Colonic mucosa (tissue), 4 donors: ENCODE data around the gene FRY. TPM values are rescaled to one million over a fixed set of nuclear protein-coding genes. Genes with fewer than 3 reads are reported as not detected.

ENCODE experiments used
- DNase-seq: peaks from one replicate; pipeline ENCODE4 v3.0.0-alpha.2; 2020
- H3K27ac ChIP-seq: fragments of 200-600 bp; one replicate; pipeline ENCODE4 v1.8.0; 2021
- H3K27me3 ChIP-seq: fragments of 200-600 bp; one replicate; pipeline ENCODE4 v1.8.0; 2021
- H3K36me3 ChIP-seq: fragments of 200-600 bp; one replicate; pipeline ENCODE4 v1.8.0; 2021
- H3K4me1 ChIP-seq: fragments of 200-600 bp; one replicate; pipeline ENCODE4 v1.8.0; 2021; ENCODE audit warnings: mild to moderate bottlenecking
- H3K4me3 ChIP-seq: fragments of 200-600 bp; one replicate; pipeline ENCODE4 v1.8.0; 2021
- H3K9ac ChIP-seq, 2 donors: one replicate each; pipeline ENCODE4 v1.7.0; 2013; ENCODE audit warnings: control low read depth in 2 of 2, low read depth in 2 of 2, low read length in 2 of 2
- H3K9me3 ChIP-seq: fragments of 200-600 bp; one replicate; pipeline ENCODE4 v1.8.0; 2021
- intact Hi-C: fragments of 100-400 bp; cut with DNase I; formaldehyde crosslinking; loops from one replicate; pipeline ENCODE4 v1.14.1; 2022
- total RNA-seq, 2 donors: library from RNA; stranded (reverse); fragmentation: NEBNext Ultra II Directional in 1 of 2; extraction: Animal tissue kit (Norgen Biotek cat#: 25700) in 1 of 2; gene quantifications; one replicate each; pipeline ENCODE4 v1.2.1, GENCODE V29; 2021
- TF ChIP-seq, protein P1 (sequence below): fragments of 200-600 bp; IDR thresholded peaks from one replicate; pipeline ENCODE4 v1.8.0; 2022; ENCODE audit warnings: antibody characterized with exemption, mild to moderate bottlenecking
- donor health status: healthy.
- donor health status: DM: no; HTN: no; CAD: no.
- donor health status: DM: no; HTN: no; CAD: no.

FRY gene
- total RNA-seq, 2 donors from 2014 or later = 7.0 to 19.9 TPM

DNA sequence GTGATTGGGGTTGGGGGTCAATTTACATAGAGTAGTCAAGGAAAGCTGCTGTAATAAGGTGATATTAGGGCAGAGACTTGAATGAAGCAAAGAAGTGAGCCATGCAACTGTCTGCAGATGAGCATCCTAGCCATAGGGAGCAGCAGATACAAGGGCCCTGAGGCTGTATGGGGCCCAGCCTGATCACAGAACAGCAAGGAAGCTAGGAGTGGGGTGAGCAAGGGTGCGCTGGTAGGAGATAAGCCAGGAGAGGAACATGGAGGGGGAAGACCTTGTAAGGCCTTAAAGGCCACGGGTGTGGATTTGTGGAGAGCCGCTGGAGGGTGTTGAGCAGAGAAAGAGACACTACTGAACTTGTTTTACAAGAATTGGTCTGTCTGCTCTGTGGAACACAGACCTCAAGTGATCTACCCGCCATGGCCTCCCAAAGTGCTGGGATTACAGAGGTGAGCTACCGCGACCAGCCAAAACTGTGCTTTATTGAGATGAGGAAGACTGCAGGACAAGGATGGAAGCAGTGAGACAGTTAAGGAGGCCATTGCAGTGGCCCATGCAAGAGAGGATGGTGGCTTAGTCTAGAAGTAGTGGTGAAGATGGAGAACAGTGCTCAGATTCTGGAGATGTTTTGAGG lies 190.6 kb downstream of the FRY start:
- Histone ChIP-seq H3K27me3 (no peaks in the 10 kb centered on the region), H3K9me3 (no peaks in the 10 kb centered on the region), H3K9ac (no peak overlapping the region), H3K4me3 (no peak overlapping the region), H3K4me1 (no peaks in the 10 kb centered on the region), H3K27ac (no peak overlapping the region), H3K36me3 (no peaks in the 10 kb centered on the region)
- intact Hi-C loops = no loop called here
- TF ChIP-seq, protein P1, sequence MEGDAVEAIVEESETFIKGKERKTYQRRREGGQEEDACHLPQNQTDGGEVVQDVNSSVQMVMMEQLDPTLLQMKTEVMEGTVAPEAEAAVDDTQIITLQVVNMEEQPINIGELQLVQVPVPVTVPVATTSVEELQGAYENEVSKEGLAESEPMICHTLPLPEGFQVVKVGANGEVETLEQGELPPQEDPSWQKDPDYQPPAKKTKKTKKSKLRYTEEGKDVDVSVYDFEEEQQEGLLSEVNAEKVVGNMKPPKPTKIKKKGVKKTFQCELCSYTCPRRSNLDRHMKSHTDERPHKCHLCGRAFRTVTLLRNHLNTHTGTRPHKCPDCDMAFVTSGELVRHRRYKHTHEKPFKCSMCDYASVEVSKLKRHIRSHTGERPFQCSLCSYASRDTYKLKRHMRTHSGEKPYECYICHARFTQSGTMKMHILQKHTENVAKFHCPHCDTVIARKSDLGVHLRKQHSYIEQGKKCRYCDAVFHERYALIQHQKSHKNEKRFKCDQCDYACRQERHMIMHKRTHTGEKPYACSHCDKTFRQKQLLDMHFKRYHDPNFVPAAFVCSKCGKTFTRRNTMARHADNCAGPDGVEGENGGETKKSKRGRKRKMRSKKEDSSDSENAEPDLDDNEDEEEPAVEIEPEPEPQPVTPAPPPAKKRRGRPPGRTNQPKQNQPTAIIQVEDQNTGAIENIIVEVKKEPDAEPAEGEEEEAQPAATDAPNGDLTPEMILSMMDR = no peak
- DNase-seq = no peak

DNA sequence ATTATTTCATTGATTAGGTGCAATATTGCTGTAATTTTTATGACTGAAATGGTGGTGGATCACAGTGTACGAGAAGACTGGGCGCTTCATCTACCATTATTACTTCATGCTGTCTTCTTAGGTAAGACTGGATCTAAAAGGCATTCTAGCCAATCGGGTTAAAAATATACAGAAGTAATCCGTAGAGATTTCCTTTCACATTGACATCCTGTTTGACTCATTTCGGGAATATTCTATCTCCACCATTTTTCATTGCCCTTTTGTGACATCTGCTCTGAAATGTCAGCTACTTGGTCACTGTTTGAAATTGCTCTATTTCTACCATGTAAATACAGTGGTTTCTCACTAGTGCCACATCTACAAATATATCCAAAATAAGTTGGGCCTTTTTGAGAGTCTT lies 193.3 kb downstream of the FRY start:
- Histone ChIP-seq H3K4me3 (no peak overlapping the region), H3K27me3 (no peaks in the 10 kb centered on the region), H3K27ac (no peak overlapping the region), H3K9me3 (no peaks in the 10 kb centered on the region), H3K9ac (no peak overlapping the region), H3K36me3 (no peaks in the 10 kb centered on the region), H3K4me1 (no peaks in the 10 kb centered on the region)
- TF ChIP-seq, protein P1 = no peak
- intact Hi-C loops = no loop called here
- DNase-seq = no peak

DNA sequence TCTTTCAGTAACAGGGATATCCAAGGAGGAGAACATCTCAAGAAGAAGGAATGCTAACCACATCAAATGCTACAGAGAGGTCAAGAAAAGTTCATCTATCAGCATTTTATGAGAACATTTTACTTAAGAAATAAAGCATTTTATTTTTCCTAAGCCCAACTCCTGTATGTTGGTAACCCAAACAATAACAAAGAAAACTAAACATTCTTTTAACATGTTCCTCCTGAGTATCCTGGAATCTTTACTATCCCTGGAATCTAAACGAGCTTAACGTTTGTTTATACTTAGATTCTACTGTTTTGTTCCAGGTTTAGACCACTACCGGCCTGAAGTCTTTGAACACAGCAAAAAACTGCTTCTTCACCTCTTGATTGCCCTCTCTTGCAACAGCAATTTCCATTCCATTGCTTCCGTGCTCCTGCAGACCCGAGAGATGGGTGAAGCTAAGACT lies 193.9 kb downstream of the FRY start:
- no peaks in the 10 kb centered on the region for H3K27me3 ChIP-seq
- H3K4me1 ChIP-seq = no peaks in the 10 kb centered on the region
- intact Hi-C loops = no loop called here
- H3K9ac ChIP-seq = no peak overlapping the region
- no peaks in the 10 kb centered on the region for H3K9me3 ChIP-seq
- TF ChIP-seq, protein P1 = no peak
- H3K27ac ChIP-seq = no peak overlapping the region
- no peak overlapping the region for H3K4me3 ChIP-seq
- no peak for DNase-seq
- H3K36me3 ChIP-seq = no peaks in the 10 kb centered on the region

DNA sequence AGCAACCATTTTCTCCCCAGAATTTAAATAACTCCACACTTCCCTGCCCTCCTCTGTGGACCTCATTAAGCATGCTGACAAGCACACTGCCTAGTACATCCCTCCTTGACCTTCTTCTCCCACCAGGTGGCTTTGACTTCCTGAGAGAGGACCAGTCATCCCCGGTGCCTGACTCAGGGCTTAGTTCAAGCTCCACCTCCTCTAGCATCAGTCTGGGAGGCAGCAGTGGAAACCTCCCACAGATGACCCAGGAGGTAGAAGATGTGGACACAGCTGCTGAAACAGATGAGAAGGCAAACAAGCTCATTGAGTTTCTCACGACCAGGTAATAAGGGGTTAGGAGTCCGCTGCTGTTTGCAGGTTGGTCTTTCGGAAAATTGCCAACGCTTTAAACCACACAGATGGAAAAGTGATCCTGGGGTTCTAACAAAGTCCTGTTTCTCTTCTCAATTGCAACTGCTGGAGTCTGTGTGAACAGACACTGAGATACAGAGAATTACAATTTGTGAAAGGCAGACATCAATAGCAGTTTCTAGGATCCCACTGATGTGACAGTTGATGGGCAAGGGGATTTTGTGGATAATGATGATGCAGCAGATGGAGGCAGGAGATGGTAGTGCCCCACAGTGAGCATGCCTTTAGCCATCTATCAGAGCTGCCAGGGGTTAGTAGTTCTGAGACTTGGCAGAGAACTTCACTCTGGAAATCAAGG lies 196.9 kb downstream of the FRY start:
- no peak overlapping the region for H3K9ac ChIP-seq
- no peaks in the 10 kb centered on the region for H3K9me3 ChIP-seq
- no peak for DNase-seq
- no peak overlapping the region for H3K27ac ChIP-seq
- TF ChIP-seq, protein P1 = no peak
- H3K27me3 ChIP-seq = no peaks in the 10 kb centered on the region
- H3K4me1 ChIP-seq = no peaks in the 10 kb centered on the region
- intact Hi-C loops = no loop called here
- H3K4me3 ChIP-seq = no peak overlapping the region
- no peaks in the 10 kb centered on the region for H3K36me3 ChIP-seq

DNA sequence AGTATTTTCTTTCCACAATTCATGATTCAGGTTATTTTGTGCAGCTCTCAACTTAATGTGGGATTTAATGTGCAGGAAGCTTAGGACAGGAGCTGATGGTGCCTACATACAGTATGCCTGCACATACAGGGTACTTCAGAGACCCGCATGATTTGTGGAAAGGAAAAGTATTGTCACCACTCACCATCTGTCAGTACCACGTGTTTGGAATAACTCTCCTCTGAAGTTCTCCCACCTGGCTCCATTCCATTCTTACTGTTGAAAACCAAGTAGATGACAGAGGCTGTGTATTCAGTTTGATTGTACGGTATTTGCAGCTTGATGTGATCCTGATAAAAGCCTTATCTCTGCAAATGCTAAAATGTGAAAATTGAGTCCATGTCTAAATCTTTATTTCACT lies 197.9 kb downstream of the FRY start:
- intact Hi-C loops = no loop called here
- TF ChIP-seq, protein P1 = no peak
- Histone ChIP-seq H3K9me3 (no peaks in the 10 kb centered on the region), H3K4me1 (no peaks in the 10 kb centered on the region), H3K4me3 (no peak overlapping the region), H3K9ac (no peak overlapping the region), H3K27me3 (no peaks in the 10 kb centered on the region), H3K27ac (no peak overlapping the region), H3K36me3 (no peaks in the 10 kb centered on the region)
- DNase-seq = no peak
